Endodermal cell (in vitro differentiated cells): Measurements from ENCODE around the gene SYDE1. TPM values are rescaled to one million over a fixed set of nuclear protein-coding genes. Genes with fewer than 3 reads are reported as not detected.
A peak's percentile ranks its signal among the peaks of the same experiment; 100 is the strongest.

ENCODE experiments used
- DNase-seq: peaks from one replicate; pipeline ENCODE4 v3.0.0-alpha.2; 2017
- H3K27ac ChIP-seq: 2 replicates; pipeline ENCODE4 v1.5.1; 2013; ENCODE audit warnings: mild to moderate bottlenecking, low read depth, low read length, moderate library complexity
- H3K27me3 ChIP-seq: 2 replicates; pipeline ENCODE4 v1.6.1; 2013; ENCODE audit warnings: mild to moderate bottlenecking, low read length, moderate library complexity; ENCODE audit not compliant: insufficient read depth, control insufficient read depth, poor library complexity, severe bottlenecking
- H3K36me3 ChIP-seq: 2 replicates; pipeline ENCODE4 v1.7.0; 2013; ENCODE audit warnings: mild to moderate bottlenecking, low read length, moderate library complexity; ENCODE audit not compliant: control insufficient read depth, insufficient read depth
- H3K4me1 ChIP-seq: one replicate; pipeline ENCODE4 v1.7.0; 2013; ENCODE audit warnings: low read length; ENCODE audit not compliant: control insufficient read depth, insufficient read depth
- H3K4me3 ChIP-seq: 2 replicates; pipeline ENCODE4 v1.5.1; 2013; ENCODE audit warnings: mild to moderate bottlenecking, low read length, moderate library complexity
- H3K9ac ChIP-seq: 2 replicates; pipeline ENCODE4 v1.6.1; 2013; ENCODE audit warnings: mild to moderate bottlenecking, low read length, moderate library complexity; ENCODE audit not compliant: poor library complexity, severe bottlenecking; ENCODE audit errors: extremely low read depth
- H3K9me3 ChIP-seq: 2 replicates; pipeline ENCODE4 v1.6.1; 2013; ENCODE audit warnings: mild to moderate bottlenecking, low read length, moderate library complexity; ENCODE audit not compliant: control insufficient read depth
- H3K27ac Mint-ChIP-seq: 2 replicates; pipeline ENCODE4 v1.8.0; 2020; ENCODE audit warnings: mixed read lengths
- H3K27me3 Mint-ChIP-seq: 2 replicates; pipeline ENCODE4 v1.8.0; 2021; ENCODE audit warnings: mild to moderate bottlenecking, mixed read lengths; ENCODE audit not compliant: insufficient read depth
- H3K36me3 Mint-ChIP-seq: 2 replicates; pipeline ENCODE4 v1.8.0; 2020; ENCODE audit warnings: low read depth, mixed read lengths
- H3K4me1 Mint-ChIP-seq: 2 replicates; pipeline ENCODE4 v1.8.0; 2020; ENCODE audit warnings: mixed read lengths
- H3K4me3 Mint-ChIP-seq: 2 replicates; pipeline ENCODE4 v1.8.0; 2020; ENCODE audit warnings: mild to moderate bottlenecking, moderate library complexity, mixed read lengths
- H3K9me3 Mint-ChIP-seq: 2 replicates; pipeline ENCODE4 v1.8.0; 2020; ENCODE audit warnings: mild to moderate bottlenecking, mixed read lengths
- CTCF ChIP-seq: fragments of 200-600 bp; sonication (generic); conservative IDR thresholded peaks from 2 replicates; pipeline ENCODE4 v1.5.0; 2021; ENCODE audit warnings: antibody characterized with exemption, mild to moderate bottlenecking
- WGBS, 2 experiments: methylation state at CpG; one replicate each; pipeline versions ENCODE4 v1.1.5 to v1.1.7; 2013; ENCODE audit warnings: missing lambda C conversion rate in 2 of 2, mixed read lengths in 1 of 2; ENCODE audit not compliant: insufficient coverage in 1 of 2, insufficient read length in 1 of 2; 5-methylcytosine and 5-hydroxymethylcytosine counted together
- total RNA-seq, 2 donors: library from RNA; stranded (reverse); fragmentation: NEBNext Ultra II Directional in 1 of 2; extraction: Animal tissue kit (Norgen Biotek cat#: 25700) in 1 of 2; gene quantifications; 2 replicates in 1 of 2; 3 replicates in 1 of 2; pipeline ENCODE4 v1.2.1, GENCODE V29; 2021

Gene SYDE1
- total RNA-seq, 2 donors from 2014 or later = 8.9 to 12.2 TPM

GRCh38 chr19:15159251-15159650, 52.0 kb downstream of the SYDE1 start:
- H3K27ac ChIP-seq = no peak overlapping the region
- peaks cover 37% of the 10 kb centered on the region for H3K36me3 ChIP-seq
- peaks cover 36% of the 10 kb centered on the region for H3K36me3 Mint-ChIP-seq
- TF ChIP-seq CTCF = no peak
- no peaks in the 10 kb centered on the region for H3K27me3 ChIP-seq
- no peaks in the 10 kb centered on the region for H3K27me3 Mint-ChIP-seq
- no peak overlapping the region for H3K27ac Mint-ChIP-seq
- no peak overlapping the region for H3K4me3 ChIP-seq
- no peaks in the 10 kb centered on the region for H3K4me1 ChIP-seq
- 90 to 95% methylated on average over 2 to 3 of the region's 3 CpGs for WGBS, 2 experiments
- no peak overlapping the region for H3K9ac ChIP-seq
- H3K4me3 Mint-ChIP-seq = no peak overlapping the region
- no peak for DNase-seq
- H3K4me1 Mint-ChIP-seq = no peaks in the 10 kb centered on the region
- H3K9me3 ChIP-seq = peaks cover 7% of the 10 kb centered on the region
- H3K9me3 Mint-ChIP-seq = peaks cover 11% of the 10 kb centered on the region

GRCh38 chr19:15161028-15161984, 54.1 kb downstream of the SYDE1 start:
- H3K27me3 ChIP-seq = no peaks in the 10 kb centered on the region
- H3K4me3 Mint-ChIP-seq = no peak overlapping the region
- H3K4me3 ChIP-seq = no peak overlapping the region
- no peaks in the 10 kb centered on the region for H3K4me1 ChIP-seq
- H3K9ac ChIP-seq = no peak overlapping the region
- no peaks in the 10 kb centered on the region for H3K9me3 Mint-ChIP-seq
- 95 to 99% methylated on average over 16 to 42 of the region's 42 CpGs for WGBS, 2 experiments
- H3K27ac ChIP-seq = no peak overlapping the region
- H3K27ac Mint-ChIP-seq = no peak overlapping the region
- peaks cover 58% of the 10 kb centered on the region for H3K36me3 ChIP-seq
- DNase-seq = no peak
- peaks cover 7% of the 10 kb centered on the region for H3K9me3 ChIP-seq
- no peaks in the 10 kb centered on the region for H3K27me3 Mint-ChIP-seq
- peaks cover 55% of the 10 kb centered on the region for H3K36me3 Mint-ChIP-seq
- H3K4me1 Mint-ChIP-seq = no peaks in the 10 kb centered on the region
- TF ChIP-seq CTCF = peak; percentile 63

Other genes starting within 250 kb of the SYDE1 start
- not detected for gene OR7A17, start 221.3 kb upstream of the SYDE1 start, total RNA-seq
- not detected for gene OR7C2, start 165.9 kb upstream of the SYDE1 start, total RNA-seq
- gene SLC1A6, start 127.5 kb upstream of the SYDE1 start, total RNA-seq = 1 to 10 TPM in 1 of 2 donors, under 1 TPM in 1; 0.86 to 3.1 TPM
- not detected for gene CASP14, start 57.9 kb upstream of the SYDE1 start, total RNA-seq
- gene OR1I1, start 25.2 kb upstream of the SYDE1 start, total RNA-seq = not detected
- 100 to 1,000 TPM; 140 to 171 TPM for gene NOTCH3, start 93.6 kb downstream of the SYDE1 start, total RNA-seq
- gene EPHX3, start 125.0 kb downstream of the SYDE1 start, total RNA-seq = 10 to 100 TPM; 14.5 to 18.7 TPM
- gene BRD4, start 225.1 kb downstream of the SYDE1 start, total RNA-seq = 100 to 1,000 TPM; 149 to 156 TPM